IPS DF 6.9 (cell line): ENCODE results near the gene TUFT1.

Experiments used
- DNase-seq: peaks from one replicate; pipeline ENCODE4 v3.0.0-alpha.2; 2013; ENCODE audit warnings: low read depth, low spot score
- H3K27ac ChIP-seq: one replicate; pipeline ENCODE4 v1.5.1; 2013; ENCODE audit warnings: low read length, control low read depth
- H3K27me3 ChIP-seq: 2 replicates; pipeline ENCODE4 v1.6.1; 2013; ENCODE audit warnings: mild to moderate bottlenecking, low read length; ENCODE audit not compliant: control insufficient read depth, insufficient read depth
- H3K36me3 ChIP-seq: 2 replicates; pipeline ENCODE4 v1.6.1; 2013; ENCODE audit warnings: low read length; ENCODE audit not compliant: control insufficient read depth, insufficient read depth
- H3K4me1 ChIP-seq: 2 replicates; pipeline ENCODE4 v1.6.1; 2013; ENCODE audit warnings: low read length; ENCODE audit not compliant: control insufficient read depth, insufficient read depth
- H3K4me3 ChIP-seq: 2 replicates; pipeline ENCODE4 v1.5.1; 2013; ENCODE audit warnings: mild to moderate bottlenecking, low read length
- H3K9me3 ChIP-seq: 2 replicates; pipeline ENCODE4 v1.6.1; 2013; ENCODE audit warnings: low read length, inconsistent platforms; ENCODE audit not compliant: control insufficient read depth, insufficient read depth
- WGBS: extraction: QIAGEN DNeasy Blood & Tissue Kit; methylation state at CpG from one replicate; pipeline ENCODE4 v1.1.7; 2013; ENCODE audit warnings: mixed read lengths, missing lambda C conversion rate; ENCODE audit not compliant: insufficient read length, insufficient coverage; 5-methylcytosine and 5-hydroxymethylcytosine counted together

Gene TUFT1

GRCh38 chr1:151523326-151523725 lies 16.8 kb upstream of the TUFT1 start:
- Histone ChIP-seq H3K27me3 (no peaks in the 10 kb centered on the region), H3K9me3 (no peaks in the 10 kb centered on the region), H3K4me3 (no peak overlapping the region), H3K27ac (no peak overlapping the region), H3K36me3 (peaks cover 20% of the 10 kb centered on the region), H3K4me1 (no peaks in the 10 kb centered on the region)
- WGBS, result no CpG with 5 or more reads among the region's 5 CpGs
- no peak for DNase-seq

GRCh38 chr1:151524736-151525135 lies 15.4 kb upstream of the TUFT1 start:
- Histone ChIP-seq H3K27me3 (no peaks in the 10 kb centered on the region), H3K4me3 (no peak overlapping the region), H3K4me1 (no peaks in the 10 kb centered on the region), H3K36me3 (peaks cover 19% of the 10 kb centered on the region), H3K27ac (no peak overlapping the region), H3K9me3 (no peaks in the 10 kb centered on the region)
- no CpG with 5 or more reads among the region's 7 CpGs for WGBS
- DNase-seq, result no peak

- no peaks in the 10 kb centered on the region for H3K27me3 ChIP-seq
- H3K27ac ChIP-seq, result no peak overlapping the region
- WGBS, result no CpG with 5 or more reads among the region's 7 CpGs
- no peak for DNase-seq
- H3K4me1 ChIP-seq, result no peaks in the 10 kb centered on the region
- no peak overlapping the region for H3K4me3 ChIP-seq
- H3K9me3 ChIP-seq, result no peaks in the 10 kb centered on the region
- peaks cover 25% of the 10 kb centered on the region for H3K36me3 ChIP-seq
Observed at GRCh38 chr1:151526735-151527525, 13.2 kb upstream of the TUFT1 start.

GRCh38 chr1:151529211-151529702 lies 10.9 kb upstream of the TUFT1 start:
- WGBS, result no CpG with 5 or more reads among the region's 11 CpGs
- no peak overlapping the region for H3K27ac ChIP-seq
- no peaks in the 10 kb centered on the region for H3K4me1 ChIP-seq
- no peaks in the 10 kb centered on the region for H3K9me3 ChIP-seq
- no peak overlapping the region for H3K4me3 ChIP-seq
- DNase-seq, result no peak
- H3K36me3 ChIP-seq, result peaks cover 26% of the 10 kb centered on the region
- no peaks in the 10 kb centered on the region for H3K27me3 ChIP-seq

- Histone ChIP-seq H3K9me3 (no peaks in the 10 kb centered on the region), H3K4me1 (no peaks in the 10 kb centered on the region), H3K4me3 (no peak overlapping the region), H3K36me3 (peaks cover 21% of the 10 kb centered on the region), H3K27me3 (no peaks in the 10 kb centered on the region), H3K27ac (no peak overlapping the region)
- DNase-seq, result no peak
- WGBS, result no CpG with 5 or more reads among the region's 18 CpGs
Observed at GRCh38 chr1:151529781-151530180, 10.3 kb upstream of the TUFT1 start.

GRCh38 chr1:151530461-151530860 lies 9.6 kb upstream of the TUFT1 start:
- Histone ChIP-seq H3K36me3 (peaks cover 25% of the 10 kb centered on the region), H3K27me3 (no peaks in the 10 kb centered on the region), H3K9me3 (no peaks in the 10 kb centered on the region), H3K27ac (no peak overlapping the region), H3K4me1 (no peaks in the 10 kb centered on the region), H3K4me3 (no peak overlapping the region)
- no CpG with 5 or more reads among the region's 11 CpGs for WGBS
- DNase-seq, result no peak

- Histone ChIP-seq H3K27me3 (no peaks in the 10 kb centered on the region), H3K4me3 (no peak overlapping the region), H3K36me3 (peaks cover 39% of the 10 kb centered on the region), H3K9me3 (no peaks in the 10 kb centered on the region), H3K4me1 (no peaks in the 10 kb centered on the region), H3K27ac (no peak overlapping the region)
- no peak for DNase-seq
- no CpG with 5 or more reads among the region's 10 CpGs for WGBS
Observed at GRCh38 chr1:151533870-151534269, 6.2 kb upstream of the TUFT1 start.

- H3K36me3 ChIP-seq, result peaks cover 33% of the 10 kb centered on the region
- no peaks in the 10 kb centered on the region for H3K9me3 ChIP-seq
- H3K4me1 ChIP-seq, result no peaks in the 10 kb centered on the region
- H3K27me3 ChIP-seq, result no peaks in the 10 kb centered on the region
- no peak overlapping the region for H3K4me3 ChIP-seq
- no peak overlapping the region for H3K27ac ChIP-seq
- DNase-seq, result no peak
- no CpG with 5 or more reads among the region's 12 CpGs for WGBS
Observed at GRCh38 chr1:151534662-151535278, 5.3 kb upstream of the TUFT1 start.

GRCh38 chr1:151535326-151536271 lies 4.5 kb upstream of the TUFT1 start:
- Histone ChIP-seq H3K9me3 (no peaks in the 10 kb centered on the region), H3K4me3 (no peak overlapping the region), H3K36me3 (peaks cover 27% of the 10 kb centered on the region), H3K27ac (no peak overlapping the region), H3K27me3 (no peaks in the 10 kb centered on the region), H3K4me1 (no peaks in the 10 kb centered on the region)
- no peak for DNase-seq
- WGBS, result no CpG with 5 or more reads among the region's 6 CpGs

- Histone ChIP-seq H3K27me3 (no peaks in the 10 kb centered on the region), H3K4me1 (no peaks in the 10 kb centered on the region), H3K36me3 (peaks cover 25% of the 10 kb centered on the region), H3K9me3 (no peaks in the 10 kb centered on the region), H3K27ac (no peak overlapping the region), H3K4me3 (no peak overlapping the region)
- no CpG with 5 or more reads among the region's 7 CpGs for WGBS
- no peak for DNase-seq
Observed at GRCh38 chr1:151536499-151536898, 3.6 kb upstream of the TUFT1 start.
